HG03565 (cell line): ENCODE results near the gene TLE5.
"Not testable (repeated sequence)": the region's sequence is repeated elsewhere in the genome, so short reads cannot be mapped to it uniquely, and the experiment has no call there.

Experiments
- ATAC-seq: cut with Tn5 transposase; IDR thresholded peaks from one replicate; pipeline ENCODE4 v1.9.1; 2021; ENCODE audit warnings: mild to moderate bottlenecking, moderate library complexity; ENCODE audit not compliant: unreplicated experiment

Gene TLE5

DNA sequence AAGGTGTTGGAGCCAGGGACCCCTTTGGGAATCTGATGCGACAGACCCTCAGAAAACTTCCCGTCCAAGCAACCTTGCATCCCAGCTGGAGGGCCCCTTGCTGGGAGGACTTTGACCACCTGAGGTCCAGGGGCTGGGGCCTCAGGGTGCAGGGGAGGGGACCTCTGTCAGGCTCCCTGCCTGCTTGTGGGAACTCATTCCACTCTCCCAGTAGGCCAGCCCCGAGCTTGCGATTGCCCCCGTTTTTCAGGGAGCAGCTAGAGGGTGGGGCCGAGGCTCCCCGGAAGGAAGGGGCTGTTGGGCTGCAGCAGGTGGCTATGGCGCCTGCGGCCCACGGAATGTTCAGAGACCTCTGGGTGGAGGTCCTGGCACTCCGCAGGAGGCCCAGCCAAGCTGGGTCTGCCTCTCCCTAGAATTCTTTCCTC lies 34.6 kb upstream of the TLE5 start:
- no peak for ATAC-seq

DNA sequence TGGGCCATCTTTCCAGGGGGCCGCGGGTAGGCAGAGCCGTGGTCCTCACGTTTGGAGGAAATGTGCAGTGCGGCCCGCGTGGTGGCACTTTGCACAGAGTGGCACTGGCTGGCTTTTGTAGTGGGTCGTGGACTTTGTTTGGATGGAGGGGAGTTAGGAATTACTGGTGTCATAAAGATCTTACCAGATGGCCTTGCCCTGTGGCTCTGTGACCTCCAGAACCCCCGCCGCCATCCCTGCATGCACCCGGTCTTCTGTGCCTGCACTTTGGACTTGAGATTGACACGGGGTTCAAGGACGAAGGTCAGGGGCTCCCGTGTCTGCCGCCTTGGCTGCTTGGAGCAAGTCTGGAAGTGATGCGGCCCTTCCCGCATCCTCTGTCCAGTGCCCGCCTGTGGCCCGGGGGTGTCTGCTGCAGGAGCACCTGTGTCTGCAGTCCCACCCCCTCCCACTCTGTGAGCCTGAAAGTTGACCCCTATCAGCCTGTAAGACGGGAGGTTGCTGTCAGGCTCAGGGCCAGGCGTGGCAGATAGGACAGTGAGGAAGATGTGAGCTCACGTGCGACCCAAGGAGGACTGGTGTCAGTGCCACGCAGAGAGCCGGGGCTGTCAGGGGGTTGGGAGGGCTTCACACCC lies 34.1 kb upstream of the TLE5 start:
- no peak for ATAC-seq

DNA sequence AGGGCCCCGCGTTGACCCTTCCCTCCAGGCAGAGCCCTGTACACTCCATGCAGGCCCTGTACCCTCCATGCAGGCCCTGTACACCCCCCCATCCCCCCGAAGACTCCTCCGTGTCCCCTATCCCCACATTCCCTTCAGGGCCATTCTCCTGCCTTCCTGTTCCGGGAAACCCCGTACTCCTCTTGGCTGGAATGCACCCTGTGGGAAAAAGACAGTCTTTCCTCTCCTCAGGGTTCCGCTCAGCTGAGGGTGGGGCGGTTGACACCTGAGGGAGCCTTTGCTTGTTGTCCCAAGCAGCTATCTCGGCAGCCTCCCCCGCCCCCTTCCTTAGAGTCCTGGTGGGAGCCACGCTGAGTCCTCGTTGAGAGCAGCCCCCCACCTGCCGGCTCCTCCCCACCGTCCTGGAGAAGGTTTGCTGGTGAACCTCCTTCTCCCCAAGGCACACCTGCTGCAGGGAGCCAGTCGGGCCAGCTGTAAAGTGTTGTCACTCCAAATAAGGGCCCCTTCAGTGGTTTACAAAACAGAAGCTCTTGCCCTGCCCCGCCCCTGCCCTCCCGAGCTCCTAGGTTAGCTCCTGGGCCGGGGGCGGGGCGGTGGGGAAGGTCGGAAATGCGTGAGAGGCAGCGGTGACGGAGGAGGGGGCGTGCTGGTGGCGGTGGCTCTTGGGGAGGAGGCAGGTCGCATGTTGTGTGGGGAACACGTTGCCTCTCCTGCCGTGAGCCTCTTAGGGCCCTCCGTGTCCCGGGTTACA lies 33.3 kb upstream of the TLE5 start:
- ATAC-seq: no peak

DNA sequence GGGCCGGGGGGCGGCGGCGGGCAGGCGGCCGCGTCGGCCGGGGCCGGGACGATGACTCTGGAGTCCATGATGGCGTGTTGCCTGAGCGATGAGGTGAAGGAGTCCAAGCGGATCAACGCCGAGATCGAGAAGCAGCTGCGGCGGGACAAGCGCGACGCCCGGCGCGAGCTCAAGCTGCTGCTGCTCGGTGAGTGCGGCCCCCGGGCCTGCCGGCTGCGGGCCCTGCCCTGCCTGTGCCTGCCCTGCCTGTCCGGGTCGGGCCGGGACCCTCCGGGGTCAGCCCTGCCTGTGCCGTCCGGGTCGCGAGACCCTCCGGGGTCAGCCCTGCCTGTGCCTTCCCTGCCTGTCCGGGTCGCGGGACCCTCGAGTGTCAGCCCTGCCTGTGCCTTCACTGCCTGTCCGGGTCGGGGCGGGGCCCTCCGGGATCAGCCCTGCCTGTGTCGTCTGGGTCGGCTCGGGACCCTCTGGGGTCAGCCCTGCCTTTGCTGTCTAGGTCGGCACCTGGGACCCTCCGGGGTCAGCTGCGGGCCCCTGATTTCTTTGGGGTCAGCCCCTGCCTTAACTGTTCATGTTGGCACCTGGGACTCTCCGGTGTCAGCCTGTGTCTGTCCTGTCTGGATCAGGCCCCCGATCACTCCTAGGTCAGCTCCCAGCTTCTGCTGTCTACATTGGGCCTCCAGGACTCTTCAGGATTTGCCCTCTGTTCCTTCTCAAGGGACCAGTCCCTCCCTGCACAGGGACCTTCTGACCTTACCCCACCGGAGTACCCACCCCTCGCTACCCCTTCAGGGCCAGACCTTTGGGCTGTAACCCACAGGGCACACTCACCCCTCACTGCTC lies 32.5 kb upstream of the TLE5 start:
- no peak for ATAC-seq

DNA sequence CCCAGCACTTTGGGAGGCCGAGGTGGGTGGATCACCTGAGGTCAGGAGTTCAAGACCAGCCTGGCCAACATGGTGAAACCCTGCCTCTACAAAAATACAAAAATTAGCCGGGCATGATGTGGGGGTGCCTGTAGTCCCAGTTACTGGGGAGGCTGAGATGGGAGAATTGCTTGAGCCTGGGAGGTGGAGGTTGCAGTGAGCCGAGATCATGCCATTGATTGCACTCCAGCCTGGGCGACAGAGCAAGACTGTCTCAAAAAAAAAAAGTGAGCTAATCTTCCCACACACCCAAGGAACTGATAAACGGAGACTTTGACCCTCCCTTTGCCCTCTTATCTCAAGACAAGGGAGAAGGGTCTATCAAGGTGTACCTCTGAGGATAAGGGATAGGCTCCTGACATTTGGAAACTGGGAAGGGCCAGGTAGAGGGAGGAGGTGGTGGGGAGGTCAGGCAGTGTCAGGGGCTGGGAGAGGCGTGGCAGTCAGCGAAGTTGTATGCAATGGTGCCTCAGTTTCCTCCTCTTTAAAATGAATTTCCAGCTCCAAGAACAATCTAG lies 27.1 kb upstream of the TLE5 start:
- ATAC-seq: not testable (repeated sequence)

DNA sequence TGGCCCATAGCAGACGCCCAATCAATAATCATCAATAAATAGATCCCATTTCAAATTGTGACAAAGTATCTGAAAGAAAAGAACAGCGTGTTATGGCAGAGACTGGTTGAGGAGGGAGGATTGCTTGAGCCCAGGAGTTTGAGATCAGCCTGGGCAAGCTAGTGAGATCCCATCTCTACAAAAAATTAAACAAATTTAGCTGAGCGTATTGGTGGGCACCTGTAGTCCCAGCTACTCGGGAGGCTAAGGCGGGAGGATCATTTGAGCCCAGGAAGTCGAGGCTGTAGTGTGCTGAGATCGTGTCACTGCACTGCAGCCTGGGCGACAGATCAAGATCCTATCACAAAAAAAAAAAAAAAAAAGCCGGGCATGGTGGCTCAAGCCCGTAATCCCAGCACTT lies 25.5 kb upstream of the TLE5 start:
- no peak for ATAC-seq

DNA sequence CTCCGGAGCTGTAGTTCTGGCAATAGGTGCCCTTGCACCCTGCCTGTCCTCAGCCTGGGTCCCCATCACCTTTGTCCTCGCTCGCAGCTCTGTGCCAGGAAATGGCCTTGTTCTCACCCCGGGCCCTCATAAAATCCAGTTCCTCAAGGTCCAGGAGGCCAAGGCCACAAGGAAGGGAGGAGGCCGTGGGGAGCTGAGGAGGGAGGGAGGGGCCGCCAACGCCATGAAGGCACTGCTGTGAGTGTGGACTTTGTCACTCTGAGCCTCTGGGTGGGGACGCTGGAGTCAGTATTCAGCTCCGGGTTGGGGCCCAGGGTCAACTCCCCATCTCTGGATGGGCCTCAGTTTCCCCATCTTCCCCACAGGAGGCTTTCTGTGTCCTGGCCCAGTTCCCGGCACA lies 22.6 kb upstream of the TLE5 start:
- ATAC-seq: no peak

DNA sequence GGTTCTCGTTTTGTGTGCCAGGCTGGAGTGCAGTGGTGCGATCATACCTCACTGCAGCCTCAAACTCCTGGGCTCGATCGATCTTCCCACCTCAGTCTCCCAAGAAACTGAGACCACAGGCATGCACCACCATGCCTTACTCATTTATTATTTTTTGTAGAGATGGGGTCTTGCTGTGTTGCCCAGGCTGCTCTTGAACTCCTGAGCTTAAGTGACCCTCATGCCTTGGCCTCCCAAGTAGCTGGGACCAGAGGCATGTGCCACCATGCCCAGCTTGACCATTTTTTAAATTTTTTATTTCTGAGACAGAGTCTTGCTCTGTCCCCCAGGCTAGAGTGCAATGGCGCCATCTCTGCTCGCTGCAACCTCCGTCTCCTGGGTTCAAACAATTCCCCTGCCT lies 21.7 kb upstream of the TLE5 start:
- no peak for ATAC-seq

DNA sequence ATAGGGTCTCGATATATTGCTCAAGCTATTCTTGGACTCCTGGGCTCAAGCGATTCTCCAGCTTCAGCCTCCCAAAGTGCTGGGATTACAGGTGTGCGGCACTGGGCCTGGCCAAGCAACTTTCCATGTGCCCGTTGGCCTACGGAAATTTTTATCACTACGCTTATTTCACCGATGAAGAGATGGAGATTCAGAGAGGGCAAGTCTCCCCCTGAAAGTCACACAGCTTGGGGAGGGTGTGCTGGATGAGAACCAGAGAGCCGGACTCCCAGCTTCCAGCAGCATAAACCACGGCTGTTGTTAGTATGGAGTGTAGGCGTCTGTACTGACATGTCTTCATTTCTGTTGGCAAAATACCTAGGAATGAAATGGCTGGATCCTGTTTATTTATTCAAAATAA lies 20.0 kb upstream of the TLE5 start:
- ATAC-seq: no peak

DNA sequence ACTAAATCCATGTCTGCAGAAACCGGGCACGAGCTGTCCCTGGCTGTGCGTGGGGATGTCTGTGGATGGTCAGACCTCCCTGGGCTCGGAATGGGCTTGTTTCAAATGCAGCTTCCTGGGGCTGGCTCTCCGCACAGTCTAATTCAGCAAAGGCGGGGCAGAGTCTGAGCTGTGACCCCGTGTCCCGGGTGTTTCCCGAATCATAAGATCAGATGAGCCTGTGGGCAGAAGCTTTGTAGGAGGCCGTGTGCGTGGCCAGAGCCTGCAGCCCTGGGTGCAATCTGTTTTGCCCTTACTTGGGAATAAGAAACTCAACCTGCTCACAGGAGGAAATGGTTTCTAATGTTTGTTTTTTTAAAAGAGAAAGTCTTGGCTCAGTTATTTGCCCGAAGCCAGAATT lies 18.0 kb upstream of the TLE5 start:
- no peak for ATAC-seq

DNA sequence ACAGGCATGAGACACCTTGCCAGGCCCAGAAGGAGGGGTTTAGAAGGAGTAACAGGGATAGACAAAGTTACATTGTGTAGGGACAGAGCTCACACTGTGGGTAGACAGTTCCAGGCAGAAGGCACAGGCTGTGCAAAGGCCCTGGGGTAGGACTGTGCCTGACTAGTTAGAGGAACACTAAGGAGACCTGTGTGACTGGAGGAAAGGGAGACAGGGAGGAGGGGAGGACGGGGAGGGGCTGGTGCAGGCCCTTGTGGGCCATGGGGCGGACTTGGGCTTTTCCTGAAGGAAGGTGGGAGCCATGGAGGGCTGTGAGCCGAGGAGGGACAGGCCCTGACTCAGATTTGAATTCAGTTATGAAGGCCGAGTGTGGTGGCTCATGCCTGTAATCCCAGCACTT lies 17.3 kb upstream of the TLE5 start:
- ATAC-seq: no peak

DNA sequence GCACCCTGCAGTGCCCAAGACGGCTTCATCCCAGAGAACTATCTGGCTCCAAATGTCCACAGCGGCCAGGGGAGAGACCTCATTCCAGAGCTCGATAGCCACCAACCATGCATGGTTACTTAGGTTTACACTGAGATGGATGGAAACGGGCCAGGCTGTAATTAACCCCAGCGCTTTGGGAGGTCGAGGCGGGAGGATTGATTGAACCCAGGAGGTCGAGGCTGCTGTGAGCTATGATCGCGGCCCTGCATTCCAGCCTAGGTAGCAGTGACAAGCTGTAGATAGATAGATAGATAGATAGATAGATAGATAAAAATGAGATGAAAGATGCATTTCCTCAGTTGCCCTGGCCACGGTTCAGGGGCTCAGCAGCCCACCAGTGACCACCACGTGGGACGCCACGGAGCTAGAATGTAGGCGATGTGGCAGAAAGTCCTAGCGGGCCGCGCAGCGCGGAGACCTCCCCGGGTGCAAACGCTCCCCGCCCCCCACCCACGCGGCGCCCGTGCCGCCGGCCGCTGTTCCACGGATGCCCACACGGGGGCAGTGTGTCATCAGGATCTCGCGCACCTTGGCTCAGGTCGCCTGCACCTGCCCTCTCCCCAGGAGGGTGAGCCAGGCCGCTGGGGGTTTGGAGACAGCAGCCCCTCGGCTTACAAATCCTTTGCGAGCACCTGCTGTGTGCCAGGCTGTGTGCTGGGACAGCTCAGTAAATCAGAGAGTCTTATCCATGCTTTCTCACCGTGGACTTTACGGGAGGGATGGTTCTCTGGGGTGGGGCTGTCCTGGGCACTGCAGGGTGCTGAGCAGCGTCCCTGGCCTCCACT lies 13.5 kb upstream of the TLE5 start:
- ATAC-seq: no peak

DNA sequence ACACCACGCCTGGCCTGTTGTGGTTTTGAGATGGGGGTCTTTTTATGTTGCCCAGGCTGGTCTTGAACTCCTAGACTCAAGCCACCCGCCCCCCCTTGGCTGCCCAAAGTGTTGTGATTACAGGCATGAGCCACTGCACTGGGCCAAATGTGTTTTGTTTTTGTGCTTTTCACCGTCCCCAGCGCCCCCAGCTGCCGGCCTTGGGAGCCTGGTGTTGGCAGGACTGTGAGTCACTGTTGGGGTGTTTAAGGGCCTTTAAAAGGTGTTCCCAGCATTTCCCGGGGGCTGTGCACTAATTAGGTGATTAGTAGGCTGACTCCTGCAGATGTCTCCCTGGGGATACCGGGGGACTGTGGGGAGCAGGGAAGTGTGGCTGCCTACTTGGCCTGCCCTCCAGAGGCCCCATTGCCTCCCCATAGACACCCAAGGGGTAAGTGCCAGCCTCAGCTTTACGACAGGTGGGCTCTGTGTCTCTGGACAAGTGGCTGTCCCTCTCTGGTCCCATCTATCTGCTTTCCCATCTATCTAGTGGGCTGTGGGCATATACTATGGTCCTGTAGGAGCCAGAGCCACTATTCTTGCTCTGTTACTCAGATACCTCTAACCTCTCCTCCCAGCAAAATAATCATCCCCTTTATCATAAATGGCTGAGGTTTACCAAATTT lies 11.8 kb upstream of the TLE5 start:
- no peak for ATAC-seq

DNA sequence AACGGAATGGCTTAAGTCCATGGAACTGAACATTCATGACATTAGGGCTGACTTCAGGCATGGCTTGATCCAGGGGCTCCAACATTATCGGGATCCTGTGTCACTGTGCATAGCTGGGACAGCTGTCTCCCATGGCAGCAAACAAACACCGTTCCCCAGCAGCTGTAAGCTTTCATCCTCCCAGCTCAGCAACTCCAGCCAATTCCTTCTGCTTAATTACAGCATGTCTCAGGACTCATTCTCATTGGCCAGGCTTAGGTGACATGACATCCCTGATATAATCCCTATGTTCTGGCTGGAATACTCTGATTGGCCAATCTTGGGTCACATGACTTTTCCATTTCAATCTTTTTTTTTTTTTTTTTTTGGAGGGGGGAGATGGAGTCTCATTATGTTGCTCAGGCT lies 10.9 kb upstream of the TLE5 start:
- ATAC-seq: no peak

DNA sequence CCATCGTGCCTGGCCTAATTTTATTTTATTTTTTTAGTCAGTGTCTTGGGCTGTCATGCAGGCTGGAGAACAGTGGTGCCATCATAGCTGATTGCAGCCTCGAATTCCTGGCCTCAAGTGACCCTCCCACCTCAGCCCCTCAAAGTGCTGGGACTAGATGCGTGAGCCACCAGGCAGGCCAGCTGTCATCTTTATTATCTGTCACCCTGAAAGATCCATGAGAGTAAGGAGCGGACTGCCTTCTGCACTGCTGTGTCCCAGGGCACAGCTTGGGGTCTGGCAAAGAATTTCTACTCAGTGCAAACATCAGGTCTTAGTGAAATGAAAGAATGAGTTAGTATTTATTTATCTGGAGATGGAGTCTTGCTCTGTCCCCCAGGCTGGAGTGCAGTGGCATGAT lies 9.5 kb upstream of the TLE5 start:
- no peak for ATAC-seq

DNA sequence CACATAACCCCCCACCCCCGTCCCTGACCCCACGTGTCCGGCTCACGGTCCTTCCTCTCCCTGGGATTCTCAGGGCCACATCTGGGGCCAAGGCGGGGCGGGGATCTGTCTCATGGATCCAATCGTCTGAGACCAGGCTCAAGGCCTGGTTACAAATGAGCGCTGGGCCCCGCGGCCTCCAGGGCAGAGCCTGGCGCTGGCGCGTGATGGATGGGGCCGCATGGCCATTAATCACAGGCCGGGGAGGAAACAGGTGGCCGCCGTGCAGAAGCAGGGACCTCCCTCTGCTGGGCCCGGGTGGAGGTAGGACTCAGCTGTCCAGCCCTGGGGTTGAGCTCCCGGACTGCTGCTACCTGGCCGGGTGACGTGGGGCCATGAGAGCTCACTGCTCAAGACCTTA lies 5.8 kb upstream of the TLE5 start:
- ATAC-seq: no peak

DNA sequence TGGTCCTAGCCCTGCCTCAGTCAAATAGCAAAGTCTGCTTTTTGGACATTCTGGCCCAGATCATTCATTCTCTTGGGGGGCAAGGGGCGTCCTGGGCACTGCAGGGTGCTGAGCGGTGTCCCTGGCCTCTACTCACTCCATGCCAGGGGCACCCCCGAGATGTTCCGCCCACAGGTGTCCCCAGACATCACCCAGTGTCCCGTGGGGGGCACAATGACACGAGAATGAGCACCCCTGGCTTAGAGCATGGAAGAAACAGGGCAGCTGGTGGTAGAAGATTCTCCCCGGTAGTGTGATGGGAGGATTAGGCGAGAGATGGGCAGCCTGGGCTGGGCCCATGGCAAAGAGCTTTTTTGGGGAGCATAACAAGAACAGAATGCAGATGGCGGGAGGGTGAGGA lies 5.3 kb upstream of the TLE5 start:
- no peak for ATAC-seq

DNA sequence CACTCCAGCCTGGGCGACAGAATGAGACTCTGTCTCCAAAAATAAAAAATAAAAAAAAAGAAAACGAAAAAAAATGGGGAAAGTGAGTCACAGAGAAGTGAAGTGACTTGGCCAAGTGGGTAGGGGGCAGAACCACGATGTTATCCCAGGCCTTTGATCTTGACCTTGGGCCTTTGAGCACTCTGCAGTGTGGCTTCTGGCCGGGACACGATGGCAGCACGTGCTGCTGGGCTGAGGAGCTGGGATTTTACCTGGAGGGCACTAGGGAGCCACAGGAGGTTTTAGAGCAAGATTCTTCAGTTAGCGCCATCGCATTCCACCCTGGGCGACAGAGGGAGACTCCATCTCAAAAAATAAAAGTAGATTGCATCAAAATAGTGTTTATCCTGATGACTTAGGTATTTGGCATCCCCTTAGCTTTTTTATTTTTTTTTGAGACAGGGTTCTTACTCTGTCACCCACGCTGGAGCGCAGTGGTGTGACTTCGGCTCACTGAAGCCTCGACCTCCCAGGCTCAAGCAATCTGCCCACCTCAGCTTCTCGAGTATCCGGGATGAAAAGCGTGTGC lies 4.3 kb upstream of the TLE5 start:
- ATAC-seq: no peak

DNA sequence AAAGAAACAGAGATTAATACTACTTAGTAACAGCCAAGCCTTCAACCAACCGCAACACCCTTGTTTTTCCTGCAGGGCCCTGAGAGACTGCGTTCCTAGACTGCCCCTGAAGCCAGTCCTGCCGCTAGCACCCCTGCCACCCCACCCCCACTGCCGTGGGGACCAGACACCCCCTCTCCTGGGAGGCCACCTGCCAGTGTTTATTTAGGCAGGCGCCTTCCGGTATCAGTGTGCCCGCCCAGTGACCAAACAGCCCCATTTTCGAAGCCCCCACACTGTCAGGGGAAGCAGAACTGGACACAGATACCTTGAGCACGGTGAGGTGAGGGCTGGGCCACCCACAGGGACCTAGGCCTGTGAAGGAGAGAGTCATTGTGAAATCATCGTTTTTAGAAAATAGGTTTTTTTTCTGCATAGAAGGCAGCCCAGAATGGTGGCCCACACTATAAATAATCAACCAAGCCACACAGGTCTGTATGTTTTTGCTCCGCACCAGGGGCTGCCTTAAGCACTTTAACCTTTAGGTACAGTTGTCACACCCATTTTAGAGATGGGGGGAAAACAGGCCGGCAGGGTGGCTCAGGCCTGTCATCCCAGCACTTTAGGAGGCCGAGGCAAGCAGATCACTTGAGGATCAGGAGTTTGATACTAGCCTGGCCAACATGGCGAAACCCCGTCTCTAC lies 3.5 kb upstream of the TLE5 start:
- ATAC-seq: no peak

DNA sequence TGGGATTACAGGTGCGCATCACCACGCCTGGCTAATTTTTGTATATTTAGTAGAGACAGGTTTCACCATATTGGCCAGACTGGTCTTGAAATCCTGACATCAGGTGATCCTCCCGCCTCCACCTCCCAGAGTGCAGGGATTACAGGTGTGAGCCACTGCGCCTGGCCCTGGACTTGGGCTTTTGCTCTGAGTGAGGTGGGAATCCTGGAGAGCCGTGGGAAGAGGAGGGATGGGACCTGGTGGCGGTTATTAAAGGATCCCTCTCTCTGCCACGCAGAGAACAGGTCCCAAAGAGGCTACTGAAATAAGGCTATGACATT lies 1.7 kb upstream of the TLE5 start:
- no peak for ATAC-seq
